Left forelimb (tissue), 1 donor: ENCODE results near the gene GNL2.
A peak's percentile ranks its signal among the peaks of the same experiment; 100 is the strongest.

Experiments used
- DNase-seq: peaks from one replicate; pipeline ENCODE4 v3.0.0-alpha.2; 2018; ENCODE audit warnings: low spot score

Gene GNL2

GRCh38 chr1:37595440-37596181 is at the start of gene GNL2:
TSS of gene GNL2 (minus strand) at chr1:37595937. CDS start at chr1:37595822, 115 bp downstream.
- peak; percentile 98 for DNase-seq

- DNase-seq = no peak
These were observed 45.3 kb upstream of the GNL2 start for GRCh38 chr1:37641059-37641458.

GRCh38 chr1:37636435-37636834 is 40.7 kb upstream of the GNL2 start:
- DNase-seq = no peak

- no peak for DNase-seq
These were observed 39.5 kb upstream of the GNL2 start for GRCh38 chr1:37634992-37635902.

GRCh38 chr1:37634244-37634991 is 38.7 kb upstream of the GNL2 start, which contains the start of gene RSPO1:
TSS of gene RSPO1 (minus strand) at chr1:37634892. CDS start at chr1:37629661, 5,231 bp downstream.
- no peak for DNase-seq

GRCh38 chr1:37633938-37634243 is 38.2 kb upstream of the GNL2 start:
- no peak for DNase-seq

- DNase-seq = no peak
These were observed 37.6 kb upstream of the GNL2 start for GRCh38 chr1:37633040-37633937.

- no peak for DNase-seq
These were observed 35.3 kb upstream of the GNL2 start for GRCh38 chr1:37631036-37631435.

- DNase-seq = no peak
These were observed 34.8 kb upstream of the GNL2 start for GRCh38 chr1:37630426-37631028.

- DNase-seq = no peak
These were observed 34.1 kb upstream of the GNL2 start for GRCh38 chr1:37629726-37630425.

- DNase-seq = no peak
These were observed 33.3 kb upstream of the GNL2 start for GRCh38 chr1:37629008-37629407.

- DNase-seq = no peak
These were observed 32.4 kb upstream of the GNL2 start for GRCh38 chr1:37628026-37628556.

GRCh38 chr1:37622131-37622530 is 26.4 kb upstream of the GNL2 start:
- DNase-seq = no peak

- no peak for DNase-seq
These were observed 25.7 kb upstream of the GNL2 start for GRCh38 chr1:37621326-37621870.

GRCh38 chr1:37620707-37621106 is 25.0 kb upstream of the GNL2 start:
- no peak for DNase-seq

GRCh38 chr1:37616330-37616729 is 20.6 kb upstream of the GNL2 start:
- DNase-seq = no peak

- DNase-seq = no peak
These were observed 18.4 kb upstream of the GNL2 start for GRCh38 chr1:37614105-37614504.

- DNase-seq = no peak
These were observed 16.4 kb upstream of the GNL2 start for GRCh38 chr1:37612186-37612585.

GRCh38 chr1:37609994-37610393 is 14.3 kb upstream of the GNL2 start:
- no peak for DNase-seq

- DNase-seq = no peak
These were observed 13.3 kb upstream of the GNL2 start for GRCh38 chr1:37609002-37609401.
